HCT116 (cell line): ENCODE measurements around the gene GSN. TPM values are rescaled to one million over a fixed set of nuclear protein-coding genes. Genes with fewer than 3 reads are reported as not detected.

Experiments
- ATAC-seq: fragments of 200-7000 bp; cut with Tn5 transposase; 2 replicates; pipeline ENCODE4 v1.9.1; 2020; ENCODE audit warnings: mild to moderate bottlenecking, moderate library complexity
- BruUV-seq: library from RNA; stranded (reverse); fragments of 400-500 nt; replicated peaks from 2 replicates; lab custom pipeline; 2021; lab: Mats Ljungman, UMichigan
- CTCF ChIA-PET: fragments of 300-600 bp; sonication (Branson Sonifier 250); formaldehyde crosslinking; loops from one replicate; lab custom pipeline; 2021; ENCODE audit warnings: antibody characterized with exemption; lab: Charles Lee
- POLR2A ChIA-PET: fragments of 300-600, 350-600 bp; sonication (Branson Sonifier 250); formaldehyde crosslinking; loops from one replicate; lab custom pipeline; 2021; ENCODE audit warnings: antibody characterized with exemption; lab: Charles Lee
- RAD21 ChIA-PET, 2 experiments: fragments of 300-600 bp; sonication (Branson Sonifier 250); formaldehyde crosslinking; loops; one replicate each; lab custom pipeline; 2023; ENCODE audit warnings: low total read pairs in 2 of 2; ENCODE audit not compliant: uncharacterized antibody in 2 of 2, unreplicated experiment in 2 of 2, low non-redundant PET in 1 of 2; lab: Charles Lee
- DNase-seq: peaks from one replicate; pipeline ENCODE4 v3.0.0-alpha.2; 2010; ENCODE audit warnings: low read depth, low spot score
- H2AFZ ChIP-seq: fragments of 200-600 bp; shearing (Covaris generic), sonication (generic); 2 replicates; pipeline ENCODE4 v1.6.1; 2017; ENCODE audit warnings: low read depth, mixed run types, mixed read lengths, antibody characterized with exemption, low read length; ENCODE audit not compliant: poor library complexity, severe bottlenecking
- H3K27ac ChIP-seq: 2 replicates; pipeline ENCODE4 v1.5.1; 2012; ENCODE audit warnings: low read depth, low read length
- H3K27me3 ChIP-seq: fragments of 200-600 bp; sonication (generic); 2 replicates; pipeline ENCODE4 v1.6.1; 2016; ENCODE audit warnings: mixed run types, low read length, mixed read lengths; ENCODE audit not compliant: insufficient read depth
- H3K36me3 ChIP-seq, 2 experiments: fragments of 200-500 bp in 1 of 2; fragments of 200-600 bp in 1 of 2; sonication (Bioruptor generic) in 1 of 2; sonication (generic) in 1 of 2; 2 replicates each; pipeline versions ENCODE4 v1.5.1 to v1.6.1; 2014 to 2016; ENCODE audit warnings: low read length in 2 of 2, inconsistent platforms in 1 of 2, mixed read lengths in 1 of 2, mixed run types in 1 of 2; ENCODE audit not compliant: insufficient read depth in 2 of 2, control insufficient read depth in 1 of 2
- H3K4me1 ChIP-seq, 2 experiments: fragments of 200-600 bp in 1 of 2; sonication (generic) in 1 of 2; 2 replicates each; pipeline versions ENCODE4 v1.5.1 to v1.6.1; 2012 to 2017; ENCODE audit warnings: low read length in 2 of 2, inconsistent platforms in 1 of 2, mild to moderate bottlenecking in 1 of 2, mixed read lengths in 1 of 2, mixed run types in 1 of 2, moderate library complexity in 1 of 2; ENCODE audit not compliant: insufficient read depth in 2 of 2, control insufficient read depth in 1 of 2
- H3K4me2 ChIP-seq: fragments of 200-600 bp; sonication (generic); 2 replicates; pipeline ENCODE4 v1.6.1; 2017; ENCODE audit warnings: mixed run types, low read length, mixed read lengths
- H3K4me3 ChIP-seq, 2 experiments: fragments of 200-600 bp in 1 of 2; sonication (generic) in 1 of 2; replicated peaks in 1 of 2; 2 replicates each; pipeline ENCODE4 v1.5.1; 2011 to 2016; ENCODE audit warnings: low read length in 2 of 2, control low read depth in 1 of 2, low read depth in 1 of 2, mild to moderate bottlenecking in 1 of 2, mixed read lengths in 1 of 2, mixed run types in 1 of 2
- H3K79me2 ChIP-seq: fragments of 200-600 bp; sonication (generic); 2 replicates; pipeline ENCODE4 v1.6.1; 2017; ENCODE audit warnings: mild to moderate bottlenecking, mixed run types, low read length, moderate library complexity, mixed read lengths; ENCODE audit not compliant: insufficient read depth
- H3K9ac ChIP-seq: fragments of 200-600 bp; sonication (generic); 2 replicates; pipeline ENCODE4 v1.6.1; 2016; ENCODE audit warnings: low read length, mixed read lengths
- H3K9me2 ChIP-seq: fragments of 200-600 bp; sonication (generic), shearing (Covaris generic); 2 replicates; pipeline ENCODE4 v1.6.1; 2017; ENCODE audit warnings: mixed run types, mild to moderate bottlenecking, moderate library complexity; ENCODE audit not compliant: insufficient read depth
- H3K9me3 ChIP-seq, 2 experiments: fragments of 200-500 bp in 1 of 2; fragments of 200-600 bp in 1 of 2; sonication (Bioruptor generic) in 1 of 2; sonication (generic) in 1 of 2; 2 replicates each; pipeline ENCODE4 v1.6.1; 2014 to 2017; ENCODE audit warnings: low read length in 2 of 2, mixed read lengths in 2 of 2, inconsistent platforms in 1 of 2, low read depth in 1 of 2, mild to moderate bottlenecking in 1 of 2, mixed run types in 1 of 2, moderate library complexity in 1 of 2; ENCODE audit not compliant: control insufficient read depth in 1 of 2, insufficient read depth in 1 of 2
- H4K20me1 ChIP-seq: fragments of 200-600 bp; sonication (generic), shearing (Covaris generic); 2 replicates; pipeline ENCODE4 v1.6.1; 2017; ENCODE audit warnings: mixed run types, mild to moderate bottlenecking, moderate library complexity; ENCODE audit not compliant: insufficient read depth
- ATF3 ChIP-seq: IDR thresholded peaks from 2 replicates; pipeline ENCODE4 v1.6.1; 2012
- ELF1 ChIP-seq: IDR thresholded peaks from 2 replicates; pipeline ENCODE4 v1.6.1; 2012; ENCODE audit warnings: low read depth, borderline replicate concordance
- EZH2phosphoT487 ChIP-seq: fragments of 200-600 bp; IDR thresholded peaks from 2 replicates; pipeline ENCODE4 v1.6.1; 2018; ENCODE audit warnings: antibody characterized with exemption, borderline replicate concordance
- FOSL1 ChIP-seq: IDR thresholded peaks from 2 replicates; pipeline ENCODE4 v1.6.1; 2012; ENCODE audit warnings: low read depth
- POLR2AphosphoS5 ChIP-seq: IDR thresholded peaks from 2 replicates; pipeline ENCODE4 v1.6.1; 2011; ENCODE audit warnings: mild to moderate bottlenecking, low read depth, low read length, moderate library complexity
- SIN3A ChIP-seq: IDR thresholded peaks from 2 replicates; pipeline ENCODE4 v1.6.1; 2012; ENCODE audit warnings: low read depth
- SP1 ChIP-seq: IDR thresholded peaks from 2 replicates; pipeline ENCODE4 v1.6.1; 2012; ENCODE audit warnings: low read depth
- TCF7L2 ChIP-seq: IDR thresholded peaks from 2 replicates; pipeline ENCODE4 v1.7.0; 2011; ENCODE audit warnings: borderline replicate concordance, inconsistent platforms; ENCODE audit not compliant: insufficient read depth, insufficient read length; ENCODE audit errors: extremely low read depth
- YY1 ChIP-seq: IDR thresholded peaks from 2 replicates; pipeline ENCODE4 v1.6.1; 2011; ENCODE audit warnings: low read length, low read depth, moderate library complexity, mild to moderate bottlenecking; ENCODE audit not compliant: insufficient replicate concordance; ENCODE audit errors: extremely low read depth
- ZFX ChIP-seq: fragments of 450-650 bp; IDR thresholded peaks from 2 replicates; pipeline ENCODE4 v1.6.1; 2017
- ZNF274 ChIP-seq: fragments of 200-500 bp; sonication (Bioruptor generic); IDR thresholded peaks from 2 replicates; pipeline ENCODE4 v1.6.1; 2014; ENCODE audit warnings: mild to moderate bottlenecking, low read depth, low read length, inconsistent platforms
- intact Hi-C: fragments of 100-400 bp; cut with micrococcal nuclease; formaldehyde crosslinking; loops from 2 replicates; pipeline ENCODE4 v1.10.0; 2022
- total RNA-seq: library from RNA; stranded (reverse); gene quantifications from one replicate; pipeline ENCODE4 v1.2.1, GENCODE V29; 2021; ENCODE audit not compliant: unreplicated experiment
- TF ChIP-seq, protein P1 (sequence below), 3 experiments: fragments of 200-600 bp in 1 of 3; sonication (generic) in 1 of 3; IDR thresholded peaks in 2 of 3; conservative IDR thresholded peaks in 1 of 3; 2 replicates each; pipeline ENCODE4 v1.5.1; 2012 to 2017; ENCODE audit warnings: low read depth in 2 of 3, low read length in 2 of 3, antibody characterized with exemption in 1 of 3, borderline replicate concordance in 1 of 3, control low read depth in 1 of 3, mild to moderate bottlenecking in 1 of 3, mixed read lengths in 1 of 3, mixed run types in 1 of 3, moderate library complexity in 1 of 3; ENCODE audit not compliant: insufficient read depth in 1 of 3

Gene GSN
- total RNA-seq, 1 experiment from 2014 or later: 71.3 TPM

DNA sequence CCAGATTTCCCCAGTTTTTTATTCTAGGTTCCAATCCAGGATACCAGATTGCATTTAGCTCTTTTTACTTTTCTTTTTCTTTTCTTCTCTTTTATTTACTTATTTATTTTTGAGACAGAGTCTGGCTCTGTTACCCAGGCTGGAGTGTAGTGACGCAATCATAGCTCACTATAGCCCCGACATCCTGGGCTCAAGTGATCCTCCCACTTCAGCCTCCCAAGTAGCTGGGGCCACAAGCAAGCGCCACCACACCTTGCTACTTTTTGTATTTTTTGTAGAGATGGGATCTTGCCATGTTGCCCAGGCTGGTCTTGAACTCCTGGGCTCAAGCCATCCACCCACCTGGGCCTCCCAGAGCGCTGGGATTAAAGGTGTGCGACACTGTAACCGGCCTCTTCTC lies 48.4 kb downstream of the GSN start:
- BruUV-seq: no TSS peak
- no peak overlapping the region for H3K4me2 ChIP-seq
- no peaks in the 10 kb centered on the region for H3K79me2 ChIP-seq
- no peak for DNase-seq
- no peaks in the 10 kb centered on the region for H4K20me1 ChIP-seq
- H3K27me3 ChIP-seq: no peaks in the 10 kb centered on the region
- H2AFZ ChIP-seq: no peak overlapping the region
- no peaks in the 10 kb centered on the region for H3K9me3 ChIP-seq
- peaks cover 7 to 18% of the 10 kb centered on the region in 2 experiments; a peak in 3 of 4 replicates for H3K4me1 ChIP-seq
- H3K36me3 ChIP-seq: peaks cover 6 to 10% of the 10 kb centered on the region in 2 experiments; a peak in 2 of 4 replicates
- H3K27ac ChIP-seq: no peak overlapping the region
- H3K9ac ChIP-seq: no peak overlapping the region
- H3K9me2 ChIP-seq: no peaks in the 10 kb centered on the region
- no peak overlapping the region for H3K4me3 ChIP-seq
- CTCF ChIA-PET: interaction anchor here (0.8 to 2.0 kb wide), 3 partner anchors 29 to 83 kb away, joined by 3 to 7 read pairs (median 3); no protein-coding TSS in a partner anchor
- RAD21 ChIA-PET: no interaction called here
- TF ChIP-seq ZNF274 (no peak), EZH2phosphoT487 (no peak), SIN3A (no peak), ELF1 (no peak), ATF3 (no peak), FOSL1 (no peak), TCF7L2 (no peak), ZFX (no peak), YY1 (no peak), POLR2AphosphoS5 (no peak), SP1 (no peak)
- TF ChIP-seq, protein P1, sequence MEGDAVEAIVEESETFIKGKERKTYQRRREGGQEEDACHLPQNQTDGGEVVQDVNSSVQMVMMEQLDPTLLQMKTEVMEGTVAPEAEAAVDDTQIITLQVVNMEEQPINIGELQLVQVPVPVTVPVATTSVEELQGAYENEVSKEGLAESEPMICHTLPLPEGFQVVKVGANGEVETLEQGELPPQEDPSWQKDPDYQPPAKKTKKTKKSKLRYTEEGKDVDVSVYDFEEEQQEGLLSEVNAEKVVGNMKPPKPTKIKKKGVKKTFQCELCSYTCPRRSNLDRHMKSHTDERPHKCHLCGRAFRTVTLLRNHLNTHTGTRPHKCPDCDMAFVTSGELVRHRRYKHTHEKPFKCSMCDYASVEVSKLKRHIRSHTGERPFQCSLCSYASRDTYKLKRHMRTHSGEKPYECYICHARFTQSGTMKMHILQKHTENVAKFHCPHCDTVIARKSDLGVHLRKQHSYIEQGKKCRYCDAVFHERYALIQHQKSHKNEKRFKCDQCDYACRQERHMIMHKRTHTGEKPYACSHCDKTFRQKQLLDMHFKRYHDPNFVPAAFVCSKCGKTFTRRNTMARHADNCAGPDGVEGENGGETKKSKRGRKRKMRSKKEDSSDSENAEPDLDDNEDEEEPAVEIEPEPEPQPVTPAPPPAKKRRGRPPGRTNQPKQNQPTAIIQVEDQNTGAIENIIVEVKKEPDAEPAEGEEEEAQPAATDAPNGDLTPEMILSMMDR (IDR thresholded peaks at IDR 0.05 in 2 of 3, conservative IDR thresholded peaks at IDR 0.05 in 1 of 3; ENCODE audit: borderline replicate concordance in 1 of 3, insufficient read depth in 1 of 3, low read depth in 2 of 3, low read length in 2 of 3): no peak
- no peak for ATAC-seq
- POLR2A ChIA-PET: no interaction called here
- intact Hi-C loops: no loop called here
